HG03280 (cell line): ENCODE results near the gene PXYLP1.

Source experiments
- ATAC-seq: cut with Tn5 transposase; IDR thresholded peaks from one replicate; pipeline ENCODE4 v1.9.1; 2021; ENCODE audit warnings: mild to moderate bottlenecking, moderate library complexity; ENCODE audit not compliant: unreplicated experiment

Gene PXYLP1

DNA sequence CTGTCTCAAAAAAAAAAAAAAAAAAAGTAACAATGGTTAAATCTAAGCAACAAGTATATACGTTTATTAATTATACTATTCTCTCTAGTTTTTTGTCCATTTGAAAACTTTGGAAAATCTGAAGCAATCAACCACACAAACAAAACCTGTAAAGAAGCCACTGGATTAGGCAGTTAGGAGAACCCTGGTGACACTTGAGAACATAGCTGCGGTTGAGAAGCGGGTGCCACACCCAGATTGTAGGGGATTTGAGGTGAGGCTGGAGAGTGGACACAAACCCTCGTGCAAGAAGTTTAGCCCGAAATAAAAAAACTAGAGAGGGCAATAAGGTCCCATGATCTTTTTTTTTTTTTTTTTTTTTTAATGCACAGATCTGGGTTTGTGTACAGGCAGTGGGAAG, 110.8 kb downstream of the PXYLP1 start:
- no peak for ATAC-seq

DNA sequence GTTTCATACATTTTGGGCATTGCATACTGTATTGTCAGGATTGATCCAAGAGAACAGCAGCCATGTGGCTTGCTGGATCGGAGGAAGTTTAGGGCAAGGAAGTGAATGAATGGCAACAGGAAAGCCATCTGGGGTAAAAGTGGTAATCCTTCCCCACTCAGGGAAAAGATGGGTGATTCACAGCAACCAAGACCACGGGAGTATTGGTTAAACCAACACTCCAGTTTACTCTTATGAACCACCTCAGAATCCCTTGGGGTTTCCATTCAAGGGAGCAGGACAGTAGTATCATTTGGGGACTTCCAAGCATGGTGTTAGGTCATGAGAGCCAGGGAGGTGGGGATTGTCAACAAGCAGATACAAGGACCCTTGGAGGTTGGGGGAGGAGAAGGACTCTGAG, 111.5 kb downstream of the PXYLP1 start:
- ATAC-seq, result no peak

DNA sequence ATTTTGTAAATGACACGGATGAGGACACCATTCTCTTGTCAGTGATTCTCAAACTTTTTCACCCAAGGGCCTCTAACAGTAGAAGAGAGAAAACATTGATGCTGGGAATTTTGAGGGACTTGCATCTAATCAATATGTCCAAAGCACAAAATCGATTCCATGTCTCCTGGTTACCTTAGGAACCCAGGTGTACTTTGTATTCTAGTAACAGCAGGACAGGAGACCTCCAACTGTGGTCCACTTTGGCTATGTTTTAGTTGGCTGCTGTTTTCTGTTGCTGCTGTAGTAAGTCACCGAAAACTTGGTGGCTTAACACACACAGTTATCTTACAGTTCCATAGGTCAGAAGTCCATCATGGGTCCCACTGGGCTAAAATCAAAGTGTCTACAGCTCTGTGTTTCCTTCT, 112.2 kb downstream of the PXYLP1 start:
- no peak for ATAC-seq
